ENCODE results near the gene LTA. TPM values are rescaled to one million over a fixed set of nuclear protein-coding genes. Genes with fewer than 3 reads are reported as not detected.

Gene LTA
- total and polyA plus RNA-seq, 2 donors (not counting 3 experiments of a cell fraction or from before 2014, with no cell fraction given): 0.46 TPM; not detected in 1

GRCh38 chr6:31558631-31559500, 13.2 kb upstream of the LTA start:
- H3K4me3 ChIP-seq (replicated peaks in 1 of 3; ENCODE audit: insufficient read depth in 1 of 3, low read depth in 1 of 3, low read length in 3 of 3): no peak overlapping the region
- BruUV-seq (replicated peaks): no TSS peak
- peak overlapping the region; percentile 98 for H3K27ac ChIP-seq (ENCODE audit: insufficient read depth, low read depth, low read length)
- ChIA-PET CTCF (interaction anchor here (1.5 to 31.0 kb wide), 3 partner anchors 8 to 30 kb away, joined by 5 to 1517 read pairs (median 31); partner anchors contain the start of genes LST1, LTB, NCR3 and NFKBIL1), POLR2A (interaction anchor here (0.8 kb wide), 1 partner anchor 22 kb away, joined by 3 read pairs; no protein-coding TSS in a partner anchor)
- TF ChIP-seq POLR2AphosphoS5 (IDR thresholded peaks at IDR 0.05; ENCODE audit: insufficient read depth, low read depth, low read length) (no peak), POLR2A (IDR thresholded peaks at IDR 0.05; ENCODE audit: low read depth, low read length) (no peak), MYC (IDR thresholded peaks at IDR 0.05; ENCODE audit: low read depth, low read length) (no peak), CTCF (IDR thresholded peaks at IDR 0.05; ENCODE audit: extremely low read depth in 1 of 2, insufficient read depth in 1 of 2, low read depth in 1 of 2, low read length in 2 of 2) (no peak), FOS (IDR thresholded peaks at IDR 0.05; ENCODE audit: borderline replicate concordance, insufficient read depth, low read length) (no peak)
- peak; percentile 46 for DNase-seq (ENCODE audit: low read depth, low spot score)
- H3K9ac ChIP-seq (replicated peaks; ENCODE audit: extremely low read depth, insufficient read depth, low read length): peak overlapping the region; percentile 82
- intact Hi-C loops (cut with micrococcal nuclease): no loop called here
- H3K4me2 ChIP-seq (ENCODE audit: insufficient read depth, low read length): peak overlapping the region; percentile 90
- H3K27me3 ChIP-seq (ENCODE audit: control insufficient read depth in 2 of 2, insufficient read depth in 2 of 2, low read length in 2 of 2): no peaks in the 10 kb centered on the region
- peaks cover 7% of the 10 kb centered on the region for H3K79me2 ChIP-seq (ENCODE audit: control insufficient read depth, insufficient read depth, low read length)
- no peaks in the 10 kb centered on the region for H4K20me1 ChIP-seq (replicated peaks; ENCODE audit: control insufficient read depth, extremely low read depth, insufficient read depth, low read length)
- peaks cover 2 to 10% of the 10 kb centered on the region in 2 experiments for H3K36me3 ChIP-seq (ENCODE audit: control insufficient read depth in 2 of 2, extremely low read depth in 1 of 2, insufficient read depth in 2 of 2, low read length in 2 of 2)
- no peaks in the 10 kb centered on the region for H3K9me3 ChIP-seq (replicated peaks; ENCODE audit: control insufficient read depth, insufficient read depth, low read length)
- H3K4me1 ChIP-seq (ENCODE audit: control insufficient read depth, extremely low read depth, insufficient read depth, low read length): peaks cover 67% of the 10 kb centered on the region
- no peaks in the 10 kb centered on the region for H3K9me1 ChIP-seq (replicated peaks; ENCODE audit: control insufficient read depth, extremely low read depth, insufficient read depth, low read length)
- peak; percentile 63 for FAIRE-seq
- dilution Hi-C loops (cut with MboI; ENCODE audit: extremely low pct_ligation_motif_present, low sequenced_read_pairs): no loop called here
- no peak overlapping the region for H2AFZ ChIP-seq (ENCODE audit: low read depth, low read length)
